ENCODE measurements around the gene PCDH7. TPM values are rescaled to one million over a fixed set of nuclear protein-coding genes. Genes with fewer than 3 reads are reported as not detected.

PCDH7 gene
- total and polyA plus RNA-seq, 4 experiments from 2014 or later = not detected

- Histone ChIP-seq H3K9me3 (ENCODE audit: control insufficient read depth in 1 of 2, low read length in 2 of 2) (no peaks in the 10 kb centered on the region), H3K27me3 (ENCODE audit: insufficient read depth, low read length) (no peaks in the 10 kb centered on the region), H3K36me3 (ENCODE audit: insufficient read depth, low read length) (no peaks in the 10 kb centered on the region), H3K4me1 (ENCODE audit: insufficient read depth, low read length) (no peaks in the 10 kb centered on the region), H3K4me3 (ENCODE audit: low read length in 2 of 2) (no peak overlapping the region), H3K27ac (ENCODE audit: low read depth, low read length) (no peak overlapping the region)
- intact Hi-C loops (cut with micrococcal nuclease) = no loop called here
- Mint-ChIP-seq H3K4me3 (no peak overlapping the region), H3K27me3 (peaks cover 4 to 7% of the 10 kb centered on the region in 2 donors), H3K36me3 (peaks cover 0 to under 1% of the 10 kb centered on the region in 2 donors), H3K9me3 (peaks cover 0 to 6% (median 4%) of the 10 kb centered on the region in 8 donors), H3K4me1 (peaks cover 0 to under 1% (median 0%) of the 10 kb centered on the region in 4 donors), H3K27ac (no peak overlapping the region)
- CTCF ChIA-PET (ENCODE audit: partially characterized antibody) = interaction anchor here (1.5 kb wide), 1 partner anchor 10 kb away, joined by 3 read pairs; no protein-coding TSS in a partner anchor
- DNase-seq = no peak
- POLR2A ChIA-PET (ENCODE audit: partially characterized antibody) = no interaction called here
Observed at GRCh38 chr4:30728311-30728710, 8.1 kb downstream of the PCDH7 start.

GRCh38 chr4:30743897-30744296 lies 23.7 kb downstream of the PCDH7 start:
- H3K27ac ChIP-seq (ENCODE audit: low read depth, low read length) = no peak overlapping the region
- intact Hi-C loops (cut with micrococcal nuclease) = no loop called here
- Mint-ChIP-seq H3K4me3 (no peak overlapping the region), H3K9me3 (peaks cover 0 to 10% (median 3%) of the 10 kb centered on the region in 8 donors), H3K27ac (no peak overlapping the region), H3K27me3 (no peaks in the 10 kb centered on the region), H3K36me3 (no peaks in the 10 kb centered on the region), H3K4me1 (no peaks in the 10 kb centered on the region)
- no peak for DNase-seq
- H3K9me3 ChIP-seq (ENCODE audit: control insufficient read depth in 1 of 2, low read length in 2 of 2) = no peaks in the 10 kb centered on the region
- H3K4me1 ChIP-seq (ENCODE audit: insufficient read depth, low read length) = no peaks in the 10 kb centered on the region
- H3K36me3 ChIP-seq (ENCODE audit: insufficient read depth, low read length) = no peaks in the 10 kb centered on the region
- H3K4me3 ChIP-seq (ENCODE audit: low read length in 2 of 2) = no peak overlapping the region
- H3K27me3 ChIP-seq (ENCODE audit: insufficient read depth, low read length) = no peaks in the 10 kb centered on the region
- ChIA-PET POLR2A (ENCODE audit: partially characterized antibody) (no interaction called here), CTCF (ENCODE audit: partially characterized antibody) (no interaction called here)

- no peak overlapping the region for H3K27ac Mint-ChIP-seq
- H3K9me3 ChIP-seq (ENCODE audit: control insufficient read depth in 1 of 2, low read length in 2 of 2) = no peaks in the 10 kb centered on the region
Observed at GRCh38 chr4:30744386-30744785, 24.2 kb downstream of the PCDH7 start.

GRCh38 chr4:30744957-30745640 lies 24.9 kb downstream of the PCDH7 start:
- Mint-ChIP-seq H3K9me3 (peaks cover 0 to 10% (median 3%) of the 10 kb centered on the region in 8 donors), H3K36me3 (no peaks in the 10 kb centered on the region), H3K27ac (no peak overlapping the region), H3K4me3 (no peak overlapping the region), H3K4me1 (no peaks in the 10 kb centered on the region), H3K27me3 (no peaks in the 10 kb centered on the region)
- POLR2A ChIA-PET (ENCODE audit: partially characterized antibody) = no interaction called here
- CTCF ChIA-PET (ENCODE audit: partially characterized antibody) = no interaction called here
- no peaks in the 10 kb centered on the region for H3K36me3 ChIP-seq (ENCODE audit: insufficient read depth, low read length)
- no peak overlapping the region for H3K4me3 ChIP-seq (ENCODE audit: low read length in 2 of 2)
- H3K9me3 ChIP-seq (ENCODE audit: control insufficient read depth in 1 of 2, low read length in 2 of 2) = no peaks in the 10 kb centered on the region
- no peak for DNase-seq
- H3K27ac ChIP-seq (ENCODE audit: low read depth, low read length) = no peak overlapping the region
- intact Hi-C loops (cut with micrococcal nuclease) = no loop called here
- H3K4me1 ChIP-seq (ENCODE audit: insufficient read depth, low read length) = no peaks in the 10 kb centered on the region
- no peaks in the 10 kb centered on the region for H3K27me3 ChIP-seq (ENCODE audit: insufficient read depth, low read length)

More at GRCh38 chr4:30744386-30744785, 24.2 kb downstream of the PCDH7 start:
- H3K27me3 Mint-ChIP-seq = no peaks in the 10 kb centered on the region
- Histone ChIP-seq H3K4me3 (ENCODE audit: low read length in 2 of 2) (no peak overlapping the region), H3K27me3 (ENCODE audit: insufficient read depth, low read length) (no peaks in the 10 kb centered on the region), H3K4me1 (ENCODE audit: insufficient read depth, low read length) (no peaks in the 10 kb centered on the region), H3K27ac (ENCODE audit: low read depth, low read length) (no peak overlapping the region), H3K36me3 (ENCODE audit: insufficient read depth, low read length) (no peaks in the 10 kb centered on the region)
- DNase-seq = no peak
- CTCF ChIA-PET (ENCODE audit: partially characterized antibody) = no interaction called here
- no peaks in the 10 kb centered on the region for H3K36me3 Mint-ChIP-seq
- H3K4me3 Mint-ChIP-seq = no peak overlapping the region
- no peaks in the 10 kb centered on the region for H3K4me1 Mint-ChIP-seq
- peaks cover 0 to 10% (median 3%) of the 10 kb centered on the region in 8 donors for H3K9me3 Mint-ChIP-seq
- intact Hi-C loops (cut with micrococcal nuclease) = no loop called here
- POLR2A ChIA-PET (ENCODE audit: partially characterized antibody) = no interaction called here

- intact Hi-C loops (cut with micrococcal nuclease) = no loop called here
- Histone ChIP-seq H3K36me3 (ENCODE audit: insufficient read depth, low read length) (no peaks in the 10 kb centered on the region), H3K27ac (ENCODE audit: low read depth, low read length) (no peak overlapping the region), H3K27me3 (ENCODE audit: insufficient read depth, low read length) (no peaks in the 10 kb centered on the region), H3K4me1 (ENCODE audit: insufficient read depth, low read length) (no peaks in the 10 kb centered on the region), H3K9me3 (ENCODE audit: control insufficient read depth in 1 of 2, low read length in 2 of 2) (no peaks in the 10 kb centered on the region), H3K4me3 (ENCODE audit: low read length in 2 of 2) (no peak overlapping the region)
- ChIA-PET CTCF (ENCODE audit: partially characterized antibody) (no interaction called here), POLR2A (ENCODE audit: partially characterized antibody) (no interaction called here)
- DNase-seq = no peak
- no peaks in the 10 kb centered on the region for H3K36me3 Mint-ChIP-seq
- no peak overlapping the region for H3K4me3 Mint-ChIP-seq
- H3K9me3 Mint-ChIP-seq = peaks cover 0 to 7% (median 4%) of the 10 kb centered on the region in 8 donors
- no peaks in the 10 kb centered on the region for H3K27me3 Mint-ChIP-seq
- no peak overlapping the region for H3K27ac Mint-ChIP-seq
- H3K4me1 Mint-ChIP-seq = no peaks in the 10 kb centered on the region
Observed at GRCh38 chr4:30746735-30747134, 26.6 kb downstream of the PCDH7 start.

GRCh38 chr4:30753316-30753715 lies 33.1 kb downstream of the PCDH7 start:
- no peaks in the 10 kb centered on the region for H3K4me1 Mint-ChIP-seq
- no peaks in the 10 kb centered on the region for H3K36me3 Mint-ChIP-seq
- H3K27ac ChIP-seq (ENCODE audit: low read depth, low read length) = no peak overlapping the region
- H3K27me3 Mint-ChIP-seq = no peaks in the 10 kb centered on the region
- no peaks in the 10 kb centered on the region for H3K36me3 ChIP-seq (ENCODE audit: insufficient read depth, low read length)
- H3K9me3 Mint-ChIP-seq = peaks cover 0 to 12% (median 3%) of the 10 kb centered on the region in 8 donors
- intact Hi-C loops (cut with micrococcal nuclease) = no loop called here
- no peaks in the 10 kb centered on the region for H3K4me1 ChIP-seq (ENCODE audit: insufficient read depth, low read length)
- H3K27me3 ChIP-seq (ENCODE audit: insufficient read depth, low read length) = no peaks in the 10 kb centered on the region
- ChIA-PET POLR2A (ENCODE audit: partially characterized antibody) (no interaction called here), CTCF (ENCODE audit: partially characterized antibody) (no interaction called here)
- no peak overlapping the region for H3K4me3 ChIP-seq (ENCODE audit: low read length in 2 of 2)
- no peak for DNase-seq
- H3K27ac Mint-ChIP-seq = no peak overlapping the region
- no peaks in the 10 kb centered on the region for H3K9me3 ChIP-seq (ENCODE audit: control insufficient read depth in 1 of 2, low read length in 2 of 2)
- no peak overlapping the region for H3K4me3 Mint-ChIP-seq

- Mint-ChIP-seq H3K27me3 (no peaks in the 10 kb centered on the region), H3K36me3 (no peaks in the 10 kb centered on the region), H3K27ac (no peak overlapping the region), H3K4me3 (no peak overlapping the region), H3K9me3 (peaks cover 0 to 9% (median 3%) of the 10 kb centered on the region in 8 donors), H3K4me1 (no peaks in the 10 kb centered on the region)
- no peaks in the 10 kb centered on the region for H3K9me3 ChIP-seq (ENCODE audit: control insufficient read depth in 1 of 2, low read length in 2 of 2)
- H3K36me3 ChIP-seq (ENCODE audit: insufficient read depth, low read length) = no peaks in the 10 kb centered on the region
- POLR2A ChIA-PET (ENCODE audit: partially characterized antibody) = no interaction called here
- intact Hi-C loops (cut with micrococcal nuclease) = no loop called here
- DNase-seq = no peak
- no peak overlapping the region for H3K4me3 ChIP-seq (ENCODE audit: low read length in 2 of 2)
- no peaks in the 10 kb centered on the region for H3K27me3 ChIP-seq (ENCODE audit: insufficient read depth, low read length)
- H3K27ac ChIP-seq (ENCODE audit: low read depth, low read length) = no peak overlapping the region
- CTCF ChIA-PET (ENCODE audit: partially characterized antibody) = no interaction called here
- no peaks in the 10 kb centered on the region for H3K4me1 ChIP-seq (ENCODE audit: insufficient read depth, low read length)
Observed at GRCh38 chr4:30754021-30754420, 33.9 kb downstream of the PCDH7 start.

Data from CD4-positive, alpha-beta memory T cell (primary cell).